HCT116 (cell line): ENCODE results near the gene KIF26B. TPM values are rescaled to one million over a fixed set of nuclear protein-coding genes. Genes with fewer than 3 reads are reported as not detected.

ENCODE experiments used
- ATAC-seq: fragments of 200-7000 bp; cut with Tn5 transposase; 2 replicates; pipeline ENCODE4 v1.9.1; 2020; ENCODE audit warnings: mild to moderate bottlenecking, moderate library complexity
- BruUV-seq: library from RNA; stranded (reverse); fragments of 400-500 nt; replicated peaks from 2 replicates; lab custom pipeline; 2021; lab: Mats Ljungman, UMichigan
- CTCF ChIA-PET: fragments of 300-600 bp; sonication (Branson Sonifier 250); formaldehyde crosslinking; loops from one replicate; lab custom pipeline; 2021; ENCODE audit warnings: antibody characterized with exemption; lab: Charles Lee
- POLR2A ChIA-PET: fragments of 300-600, 350-600 bp; sonication (Branson Sonifier 250); formaldehyde crosslinking; loops from one replicate; lab custom pipeline; 2021; ENCODE audit warnings: antibody characterized with exemption; lab: Charles Lee
- RAD21 ChIA-PET, 2 experiments: fragments of 300-600 bp; sonication (Branson Sonifier 250); formaldehyde crosslinking; loops; one replicate each; lab custom pipeline; 2023; ENCODE audit warnings: low total read pairs in 2 of 2; ENCODE audit not compliant: uncharacterized antibody in 2 of 2, unreplicated experiment in 2 of 2, low non-redundant PET in 1 of 2; lab: Charles Lee
- DNase-seq: peaks from one replicate; pipeline ENCODE4 v3.0.0-alpha.2; 2010; ENCODE audit warnings: low read depth, low spot score
- H2AFZ ChIP-seq: fragments of 200-600 bp; shearing (Covaris generic), sonication (generic); 2 replicates; pipeline ENCODE4 v1.6.1; 2017; ENCODE audit warnings: low read depth, mixed run types, mixed read lengths, antibody characterized with exemption, low read length; ENCODE audit not compliant: poor library complexity, severe bottlenecking
- H3K27ac ChIP-seq: 2 replicates; pipeline ENCODE4 v1.5.1; 2012; ENCODE audit warnings: low read depth, low read length
- H3K27me3 ChIP-seq: fragments of 200-600 bp; sonication (generic); 2 replicates; pipeline ENCODE4 v1.6.1; 2016; ENCODE audit warnings: mixed run types, low read length, mixed read lengths; ENCODE audit not compliant: insufficient read depth
- H3K36me3 ChIP-seq, 2 experiments: fragments of 200-500 bp in 1 of 2; fragments of 200-600 bp in 1 of 2; sonication (Bioruptor generic) in 1 of 2; sonication (generic) in 1 of 2; 2 replicates each; pipeline versions ENCODE4 v1.5.1 to v1.6.1; 2014 to 2016; ENCODE audit warnings: low read length in 2 of 2, inconsistent platforms in 1 of 2, mixed read lengths in 1 of 2, mixed run types in 1 of 2; ENCODE audit not compliant: insufficient read depth in 2 of 2, control insufficient read depth in 1 of 2
- H3K4me1 ChIP-seq, 2 experiments: fragments of 200-600 bp in 1 of 2; sonication (generic) in 1 of 2; 2 replicates each; pipeline versions ENCODE4 v1.5.1 to v1.6.1; 2012 to 2017; ENCODE audit warnings: low read length in 2 of 2, inconsistent platforms in 1 of 2, mild to moderate bottlenecking in 1 of 2, mixed read lengths in 1 of 2, mixed run types in 1 of 2, moderate library complexity in 1 of 2; ENCODE audit not compliant: insufficient read depth in 2 of 2, control insufficient read depth in 1 of 2
- H3K4me2 ChIP-seq: fragments of 200-600 bp; sonication (generic); 2 replicates; pipeline ENCODE4 v1.6.1; 2017; ENCODE audit warnings: mixed run types, low read length, mixed read lengths
- H3K4me3 ChIP-seq, 2 experiments: fragments of 200-600 bp in 1 of 2; sonication (generic) in 1 of 2; replicated peaks in 1 of 2; 2 replicates each; pipeline ENCODE4 v1.5.1; 2011 to 2016; ENCODE audit warnings: low read length in 2 of 2, control low read depth in 1 of 2, low read depth in 1 of 2, mild to moderate bottlenecking in 1 of 2, mixed read lengths in 1 of 2, mixed run types in 1 of 2
- H3K79me2 ChIP-seq: fragments of 200-600 bp; sonication (generic); 2 replicates; pipeline ENCODE4 v1.6.1; 2017; ENCODE audit warnings: mild to moderate bottlenecking, mixed run types, low read length, moderate library complexity, mixed read lengths; ENCODE audit not compliant: insufficient read depth
- H3K9ac ChIP-seq: fragments of 200-600 bp; sonication (generic); 2 replicates; pipeline ENCODE4 v1.6.1; 2016; ENCODE audit warnings: low read length, mixed read lengths
- H3K9me2 ChIP-seq: fragments of 200-600 bp; sonication (generic), shearing (Covaris generic); 2 replicates; pipeline ENCODE4 v1.6.1; 2017; ENCODE audit warnings: mixed run types, mild to moderate bottlenecking, moderate library complexity; ENCODE audit not compliant: insufficient read depth
- H3K9me3 ChIP-seq, 2 experiments: fragments of 200-500 bp in 1 of 2; fragments of 200-600 bp in 1 of 2; sonication (Bioruptor generic) in 1 of 2; sonication (generic) in 1 of 2; 2 replicates each; pipeline ENCODE4 v1.6.1; 2014 to 2017; ENCODE audit warnings: low read length in 2 of 2, mixed read lengths in 2 of 2, inconsistent platforms in 1 of 2, low read depth in 1 of 2, mild to moderate bottlenecking in 1 of 2, mixed run types in 1 of 2, moderate library complexity in 1 of 2; ENCODE audit not compliant: control insufficient read depth in 1 of 2, insufficient read depth in 1 of 2
- H4K20me1 ChIP-seq: fragments of 200-600 bp; sonication (generic), shearing (Covaris generic); 2 replicates; pipeline ENCODE4 v1.6.1; 2017; ENCODE audit warnings: mixed run types, mild to moderate bottlenecking, moderate library complexity; ENCODE audit not compliant: insufficient read depth
- CEBPB ChIP-seq: IDR thresholded peaks from 2 replicates; pipeline ENCODE4 v1.6.1; 2012; ENCODE audit warnings: low read depth
- EGR1 ChIP-seq: IDR thresholded peaks from 2 replicates; pipeline ENCODE4 v1.6.1; 2012; ENCODE audit warnings: low read depth
- EZH2phosphoT487 ChIP-seq: fragments of 200-600 bp; IDR thresholded peaks from 2 replicates; pipeline ENCODE4 v1.6.1; 2018; ENCODE audit warnings: antibody characterized with exemption, borderline replicate concordance
- FOSL1 ChIP-seq: IDR thresholded peaks from 2 replicates; pipeline ENCODE4 v1.6.1; 2012; ENCODE audit warnings: low read depth
- JUND ChIP-seq: IDR thresholded peaks from 2 replicates; pipeline ENCODE4 v1.6.1; 2012
- POLR2A ChIP-seq: IDR thresholded peaks from 2 replicates; pipeline ENCODE4 v1.7.0; 2011; ENCODE audit warnings: borderline replicate concordance; ENCODE audit not compliant: insufficient read depth, insufficient read length; ENCODE audit errors: extremely low read depth
- SIN3A ChIP-seq: IDR thresholded peaks from 2 replicates; pipeline ENCODE4 v1.6.1; 2012; ENCODE audit warnings: low read depth
- SP1 ChIP-seq: IDR thresholded peaks from 2 replicates; pipeline ENCODE4 v1.6.1; 2012; ENCODE audit warnings: low read depth
- TCF7L2 ChIP-seq: IDR thresholded peaks from 2 replicates; pipeline ENCODE4 v1.7.0; 2011; ENCODE audit warnings: borderline replicate concordance, inconsistent platforms; ENCODE audit not compliant: insufficient read depth, insufficient read length; ENCODE audit errors: extremely low read depth
- ZBTB33 ChIP-seq: IDR thresholded peaks from 2 replicates; pipeline ENCODE4 v1.6.1; 2011; ENCODE audit warnings: mild to moderate bottlenecking, low read length, moderate library complexity; ENCODE audit not compliant: insufficient replicate concordance; ENCODE audit errors: extremely low read depth
- ZNF274 ChIP-seq: fragments of 200-500 bp; sonication (Bioruptor generic); IDR thresholded peaks from 2 replicates; pipeline ENCODE4 v1.6.1; 2014; ENCODE audit warnings: mild to moderate bottlenecking, low read depth, low read length, inconsistent platforms
- intact Hi-C: fragments of 100-400 bp; cut with micrococcal nuclease; formaldehyde crosslinking; loops from 2 replicates; pipeline ENCODE4 v1.10.0; 2022
- total RNA-seq: library from RNA; stranded (reverse); gene quantifications from one replicate; pipeline ENCODE4 v1.2.1, GENCODE V29; 2021; ENCODE audit not compliant: unreplicated experiment
- TF ChIP-seq, protein P1 (sequence below), 3 experiments: fragments of 200-600 bp in 1 of 3; sonication (generic) in 1 of 3; IDR thresholded peaks in 2 of 3; conservative IDR thresholded peaks in 1 of 3; 2 replicates each; pipeline ENCODE4 v1.5.1; 2012 to 2017; ENCODE audit warnings: low read depth in 2 of 3, low read length in 2 of 3, antibody characterized with exemption in 1 of 3, borderline replicate concordance in 1 of 3, control low read depth in 1 of 3, mild to moderate bottlenecking in 1 of 3, mixed read lengths in 1 of 3, mixed run types in 1 of 3, moderate library complexity in 1 of 3; ENCODE audit not compliant: insufficient read depth in 1 of 3
- TF ChIP-seq, protein P2 (sequence below): IDR thresholded peaks from 2 replicates; pipeline ENCODE4 v1.6.1; 2012

KIF26B gene
- total RNA-seq, 1 experiment from 2014 or later = 0.49 TPM

DNA sequence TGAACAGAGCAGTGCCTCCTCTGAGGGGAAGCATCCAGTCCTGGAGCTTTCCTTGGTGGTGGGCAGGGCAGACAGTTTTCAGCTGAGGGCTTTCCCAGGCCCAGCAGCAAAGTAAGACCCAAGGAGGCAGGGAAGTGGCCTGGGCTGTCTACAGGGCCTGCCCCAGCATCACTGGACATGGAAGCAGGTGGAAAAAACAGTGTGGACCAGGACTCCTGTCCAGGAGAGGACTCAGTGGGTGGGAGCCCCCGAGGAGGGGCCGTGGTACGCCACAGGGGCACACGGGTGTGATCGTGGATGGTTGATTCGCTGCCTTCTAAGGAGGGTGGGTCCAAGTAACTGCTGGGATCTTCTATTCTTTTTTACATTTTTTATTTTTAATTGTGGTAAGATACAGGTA is 387.6 kb downstream of the KIF26B start:
- H3K27me3 ChIP-seq = peaks cover 16% of the 10 kb centered on the region
- H3K79me2 ChIP-seq = no peaks in the 10 kb centered on the region
- ATAC-seq (no peak), DNase-seq (no peak)
- H3K4me1 ChIP-seq = no peaks in the 10 kb centered on the region
- intact Hi-C loops = no loop called here
- H4K20me1 ChIP-seq = no peaks in the 10 kb centered on the region
- H3K27ac ChIP-seq = no peak overlapping the region
- CTCF ChIA-PET = no interaction called here
- BruUV-seq = no TSS peak
- POLR2A ChIA-PET = no interaction called here
- no peak overlapping the region for H3K4me3 ChIP-seq
- H3K36me3 ChIP-seq = no peaks in the 10 kb centered on the region
- no peak overlapping the region for H3K9ac ChIP-seq
- no peaks in the 10 kb centered on the region for H3K9me3 ChIP-seq
- RAD21 ChIA-PET = no interaction called here
- no peaks in the 10 kb centered on the region for H3K9me2 ChIP-seq
- TF ChIP-seq CEBPB (no peak), SIN3A (no peak), ZBTB33 (no peak), EZH2phosphoT487 (no peak), JUND (no peak), FOSL1 (no peak), ZNF274 (no peak), SP1 (no peak), POLR2A (no peak), EGR1 (no peak), TCF7L2 (no peak)
- TF ChIP-seq, protein P1, sequence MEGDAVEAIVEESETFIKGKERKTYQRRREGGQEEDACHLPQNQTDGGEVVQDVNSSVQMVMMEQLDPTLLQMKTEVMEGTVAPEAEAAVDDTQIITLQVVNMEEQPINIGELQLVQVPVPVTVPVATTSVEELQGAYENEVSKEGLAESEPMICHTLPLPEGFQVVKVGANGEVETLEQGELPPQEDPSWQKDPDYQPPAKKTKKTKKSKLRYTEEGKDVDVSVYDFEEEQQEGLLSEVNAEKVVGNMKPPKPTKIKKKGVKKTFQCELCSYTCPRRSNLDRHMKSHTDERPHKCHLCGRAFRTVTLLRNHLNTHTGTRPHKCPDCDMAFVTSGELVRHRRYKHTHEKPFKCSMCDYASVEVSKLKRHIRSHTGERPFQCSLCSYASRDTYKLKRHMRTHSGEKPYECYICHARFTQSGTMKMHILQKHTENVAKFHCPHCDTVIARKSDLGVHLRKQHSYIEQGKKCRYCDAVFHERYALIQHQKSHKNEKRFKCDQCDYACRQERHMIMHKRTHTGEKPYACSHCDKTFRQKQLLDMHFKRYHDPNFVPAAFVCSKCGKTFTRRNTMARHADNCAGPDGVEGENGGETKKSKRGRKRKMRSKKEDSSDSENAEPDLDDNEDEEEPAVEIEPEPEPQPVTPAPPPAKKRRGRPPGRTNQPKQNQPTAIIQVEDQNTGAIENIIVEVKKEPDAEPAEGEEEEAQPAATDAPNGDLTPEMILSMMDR (IDR thresholded peaks at IDR 0.05 in 2 of 3, conservative IDR thresholded peaks at IDR 0.05 in 1 of 3; ENCODE audit: borderline replicate concordance in 1 of 3, insufficient read depth in 1 of 3, low read depth in 2 of 3, low read length in 2 of 3) = no peak
- TF ChIP-seq, protein P2, sequence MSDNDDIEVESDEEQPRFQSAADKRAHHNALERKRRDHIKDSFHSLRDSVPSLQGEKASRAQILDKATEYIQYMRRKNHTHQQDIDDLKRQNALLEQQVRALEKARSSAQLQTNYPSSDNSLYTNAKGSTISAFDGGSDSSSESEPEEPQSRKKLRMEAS = no peak
- TF ChIP-seq, all 23 proteins: peak for 0
- Histone ChIP-seq H3K4me2 (no peak overlapping the region), H2AFZ (no peak overlapping the region)
